ENCODE measurements around the gene HCAR2.
"Not testable (repeated sequence)": the region's sequence is repeated elsewhere in the genome, so short reads cannot be mapped to it uniquely, and the experiment has no call there.

Gene HCAR2

GRCh38 chr12:122661246-122661645 is 41.9 kb downstream of the HCAR2 start:
- no peak overlapping the region for H2AFZ ChIP-seq (ENCODE audit: low read length)
- H3K4me2 ChIP-seq (ENCODE audit: low read length) = no peak overlapping the region
- H3K79me2 ChIP-seq (ENCODE audit: insufficient read depth, low read length) = no peaks in the 10 kb centered on the region
- no peak overlapping the region for H3K4me3 ChIP-seq (ENCODE audit: low read depth, low read length, poor library complexity, severe bottlenecking)
- no peaks in the 10 kb centered on the region for H3K9me3 ChIP-seq (ENCODE audit: low read length)
- no peaks in the 10 kb centered on the region for H3K27me3 ChIP-seq (ENCODE audit: insufficient read depth, low read length)
- no peaks in the 10 kb centered on the region for H4K20me1 ChIP-seq (ENCODE audit: insufficient read depth, low read length)
- H3F3A ChIP-seq (ENCODE audit: insufficient read depth, low read length) = no peaks in the 10 kb centered on the region
- no peaks in the 10 kb centered on the region for H3K36me3 ChIP-seq (ENCODE audit: insufficient read depth, low read length)
- no peak for TF ChIP-seq CTCF (IDR thresholded peaks at IDR 0.05; ENCODE audit: low read length)
- H3K27ac ChIP-seq (ENCODE audit: low read depth, low read length, poor library complexity, severe bottlenecking) = no peak overlapping the region
- no peaks in the 10 kb centered on the region for H3K9me2 ChIP-seq (ENCODE audit: low read depth, low read length)
- no peak overlapping the region for H3K9ac ChIP-seq (ENCODE audit: low read length)
- H3K4me1 ChIP-seq (ENCODE audit: insufficient read depth, low read length, severe bottlenecking) = no peaks in the 10 kb centered on the region

- Histone ChIP-seq H3K9me2 (ENCODE audit: low read depth, low read length) (no peaks in the 10 kb centered on the region), H3K4me3 (ENCODE audit: low read depth, low read length, poor library complexity, severe bottlenecking) (no peak overlapping the region), H4K20me1 (ENCODE audit: insufficient read depth, low read length) (no peaks in the 10 kb centered on the region), H3K27ac (ENCODE audit: low read depth, low read length, poor library complexity, severe bottlenecking) (no peak overlapping the region), H3K4me2 (ENCODE audit: low read length) (no peak overlapping the region), H3K9me3 (ENCODE audit: low read length) (no peaks in the 10 kb centered on the region), H3K4me1 (ENCODE audit: insufficient read depth, low read length, severe bottlenecking) (no peaks in the 10 kb centered on the region), H3K79me2 (ENCODE audit: insufficient read depth, low read length) (no peaks in the 10 kb centered on the region), H3F3A (ENCODE audit: insufficient read depth, low read length) (no peaks in the 10 kb centered on the region), H3K36me3 (ENCODE audit: insufficient read depth, low read length) (no peaks in the 10 kb centered on the region), H3K9ac (ENCODE audit: low read length) (no peak overlapping the region), H2AFZ (ENCODE audit: low read length) (no peak overlapping the region), H3K27me3 (ENCODE audit: insufficient read depth, low read length) (no peaks in the 10 kb centered on the region)
- no peak for TF ChIP-seq EZH2 (IDR thresholded peaks at IDR 0.05; ENCODE audit: borderline replicate concordance, low read length)
- no peak for TF ChIP-seq CTCF (IDR thresholded peaks at IDR 0.05; ENCODE audit: low read length)
Observed at GRCh38 chr12:122659579-122659978, 43.6 kb downstream of the HCAR2 start.

- Histone ChIP-seq H3K9me3 (ENCODE audit: low read length) (no peaks in the 10 kb centered on the region), H3K4me3 (ENCODE audit: low read depth, low read length, poor library complexity, severe bottlenecking) (no peak overlapping the region), H3K36me3 (ENCODE audit: insufficient read depth, low read length) (no peaks in the 10 kb centered on the region), H4K20me1 (ENCODE audit: insufficient read depth, low read length) (no peaks in the 10 kb centered on the region), H3K27me3 (ENCODE audit: insufficient read depth, low read length) (no peaks in the 10 kb centered on the region), H3K9ac (ENCODE audit: low read length) (no peak overlapping the region), H2AFZ (ENCODE audit: low read length) (no peak overlapping the region), H3K9me2 (ENCODE audit: low read depth, low read length) (no peaks in the 10 kb centered on the region), H3K4me1 (ENCODE audit: insufficient read depth, low read length, severe bottlenecking) (no peaks in the 10 kb centered on the region), H3K4me2 (ENCODE audit: low read length) (no peak overlapping the region), H3K27ac (ENCODE audit: low read depth, low read length, poor library complexity, severe bottlenecking) (no peak overlapping the region), H3F3A (ENCODE audit: insufficient read depth, low read length) (no peaks in the 10 kb centered on the region), H3K79me2 (ENCODE audit: insufficient read depth, low read length) (no peaks in the 10 kb centered on the region)
- no peak for TF ChIP-seq CTCF (IDR thresholded peaks at IDR 0.05; ENCODE audit: low read length)
- TF ChIP-seq EZH2 (IDR thresholded peaks at IDR 0.05; ENCODE audit: borderline replicate concordance, low read length) = no peak
Observed at GRCh38 chr12:122656298-122656697, 46.9 kb downstream of the HCAR2 start.

- H3K4me3 ChIP-seq (ENCODE audit: low read depth, low read length, poor library complexity, severe bottlenecking); H3K9me2 ChIP-seq (ENCODE audit: low read depth, low read length); H3K9me3 ChIP-seq (ENCODE audit: low read length); H3K4me1 ChIP-seq (ENCODE audit: insufficient read depth, low read length, severe bottlenecking); H3K27me3 ChIP-seq (ENCODE audit: insufficient read depth, low read length); H3K27ac ChIP-seq (ENCODE audit: low read depth, low read length, poor library complexity, severe bottlenecking); H3K36me3 ChIP-seq (ENCODE audit: insufficient read depth, low read length); H3K4me2 ChIP-seq (ENCODE audit: low read length); H4K20me1 ChIP-seq (ENCODE audit: insufficient read depth, low read length); H3K79me2 ChIP-seq (ENCODE audit: insufficient read depth, low read length); H2AFZ ChIP-seq (ENCODE audit: low read length); H3F3A ChIP-seq (ENCODE audit: insufficient read depth, low read length); H3K9ac ChIP-seq (ENCODE audit: low read length): not testable (repeated sequence)
Observed at GRCh38 chr12:122653291-122653690, 49.9 kb downstream of the HCAR2 start.
